A673 (cell line): ENCODE results near the gene DENND6A.

Experiments used
- EZH2 ChIP-seq: fragments of 200-600 bp; sonication (generic); IDR thresholded peaks from 2 replicates; pipeline ENCODE4 v1.6.1; 2017; ENCODE audit warnings: borderline replicate concordance, low read depth, mild to moderate bottlenecking, mixed read lengths, antibody characterized with exemption, low read length; ENCODE audit not compliant: poor library complexity, severe bottlenecking
- TF ChIP-seq, protein P1 (sequence below): fragments of 300-800, 200-600 bp; sonication (generic); conservative IDR thresholded peaks from 2 replicates; pipeline ENCODE4 v1.5.1; 2017; ENCODE audit warnings: low read depth, mild to moderate bottlenecking, antibody characterized with exemption, low read length, moderate library complexity, mixed read lengths

DNA sequence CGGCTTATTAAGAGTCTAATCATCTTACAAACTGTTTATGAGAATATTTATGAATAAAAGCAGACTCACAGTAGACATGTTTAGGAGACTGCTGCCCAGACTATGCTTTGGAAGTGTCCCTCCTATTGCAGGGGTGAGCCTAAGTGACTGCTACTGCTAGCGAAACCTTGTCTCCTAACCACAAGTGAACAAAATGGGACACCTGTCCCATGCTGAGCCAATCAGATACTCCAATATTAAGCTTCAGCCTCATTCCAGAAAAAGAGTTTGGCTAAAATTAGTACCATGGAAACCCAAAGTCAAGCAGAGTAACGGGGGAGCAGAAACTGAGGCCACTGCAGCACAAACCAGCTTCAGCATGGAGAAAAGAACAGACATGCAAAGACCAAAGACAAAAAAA, 4.6 kb downstream of the DENND6A start:
- TF ChIP-seq, protein P1, sequence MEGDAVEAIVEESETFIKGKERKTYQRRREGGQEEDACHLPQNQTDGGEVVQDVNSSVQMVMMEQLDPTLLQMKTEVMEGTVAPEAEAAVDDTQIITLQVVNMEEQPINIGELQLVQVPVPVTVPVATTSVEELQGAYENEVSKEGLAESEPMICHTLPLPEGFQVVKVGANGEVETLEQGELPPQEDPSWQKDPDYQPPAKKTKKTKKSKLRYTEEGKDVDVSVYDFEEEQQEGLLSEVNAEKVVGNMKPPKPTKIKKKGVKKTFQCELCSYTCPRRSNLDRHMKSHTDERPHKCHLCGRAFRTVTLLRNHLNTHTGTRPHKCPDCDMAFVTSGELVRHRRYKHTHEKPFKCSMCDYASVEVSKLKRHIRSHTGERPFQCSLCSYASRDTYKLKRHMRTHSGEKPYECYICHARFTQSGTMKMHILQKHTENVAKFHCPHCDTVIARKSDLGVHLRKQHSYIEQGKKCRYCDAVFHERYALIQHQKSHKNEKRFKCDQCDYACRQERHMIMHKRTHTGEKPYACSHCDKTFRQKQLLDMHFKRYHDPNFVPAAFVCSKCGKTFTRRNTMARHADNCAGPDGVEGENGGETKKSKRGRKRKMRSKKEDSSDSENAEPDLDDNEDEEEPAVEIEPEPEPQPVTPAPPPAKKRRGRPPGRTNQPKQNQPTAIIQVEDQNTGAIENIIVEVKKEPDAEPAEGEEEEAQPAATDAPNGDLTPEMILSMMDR, result no peak
- TF ChIP-seq EZH2, result no peak
